GM19467 (cell line): ENCODE results near the gene ZNF329.

Experiments used
- ATAC-seq: cut with Tn5 transposase; IDR thresholded peaks from one replicate; pipeline ENCODE4 v1.9.1; 2021; ENCODE audit warnings: mild to moderate bottlenecking, moderate library complexity; ENCODE audit not compliant: unreplicated experiment

ZNF329 gene

GRCh38 chr19:58079792-58080191 lies 70.8 kb downstream of the ZNF329 start:
- ATAC-seq, result no peak
